Uterus (tissue), 4 donors: ENCODE data around the gene CEP72. TPM values are rescaled to one million over a fixed set of nuclear protein-coding genes. Genes with fewer than 3 reads are reported as not detected.

ENCODE experiments used
- DNase-seq, 2 donors: peaks; one replicate each; pipeline ENCODE4 v3.0.0-alpha.2; 2019 to 2020
- H3K27ac ChIP-seq, 2 donors: fragments of 200-600 bp; sonication (generic); 1 replicate in 1 of 2; 2 replicates in 1 of 2; pipeline ENCODE4 v1.5.1; 2016 to 2018
- H3K27me3 ChIP-seq, 2 donors: fragments of 200-600 bp; sonication (generic); one replicate each; pipeline ENCODE4 v1.5.1; 2018 to 2019; ENCODE audit warnings: control low read depth in 1 of 2
- H3K36me3 ChIP-seq, 2 donors: fragments of 200-600 bp; sonication (generic); one replicate each; pipeline ENCODE4 v1.5.1; 2019; ENCODE audit warnings: control low read depth in 1 of 2
- H3K4me1 ChIP-seq, 2 donors: fragments of 200-600 bp; sonication (generic); one replicate each; pipeline ENCODE4 v1.5.1; 2018 to 2019; ENCODE audit warnings: control low read depth in 1 of 2
- H3K4me3 ChIP-seq, 2 donors: fragments of 200-600 bp; sonication (generic); 1 replicate in 1 of 2; 2 replicates in 1 of 2; pipeline ENCODE4 v1.5.1; 2018 to 2019; ENCODE audit warnings: mild to moderate bottlenecking in 1 of 2
- H3K9me3 ChIP-seq, 2 donors: fragments of 200-600 bp; sonication (generic); one replicate each; pipeline ENCODE4 v1.5.1; 2019; ENCODE audit warnings: control low read depth in 1 of 2
- CTCF ChIP-seq, 4 experiments: fragments of 200-600 bp in 2 of 4; fragments of 450-650 bp in 2 of 4; sonication (generic) in 2 of 4; IDR thresholded peaks; one replicate each; pipeline ENCODE4 v1.5.1; 2016 to 2019; ENCODE audit warnings: antibody characterized with exemption in 4 of 4, mild to moderate bottlenecking in 2 of 4, moderate library complexity in 1 of 4
- POLR2A ChIP-seq, 2 donors: fragments of 450-650 bp; IDR thresholded peaks; one replicate each; pipeline ENCODE4 v1.6.1; 2016; ENCODE audit warnings: antibody characterized with exemption in 2 of 2, mild to moderate bottlenecking in 1 of 2, moderate library complexity in 1 of 2
- intact Hi-C: fragments of 100-400 bp; cut with DNase I; formaldehyde crosslinking; loops from one replicate; pipeline ENCODE4 v1.15.1; 2023; ENCODE audit warnings: low total_unique reads
- total RNA-seq, 4 donors: library from RNA; depleted of rRNA in 3 of 4; stranded (reverse); fragments of >200 nt in 3 of 4; gene quantifications; one replicate each; pipeline versions ENCODE4 v1.1.0 to v1.2.4, GENCODE V29; 2014 to 2023
- donor health status: DM: yes; HTN: yes; CAD: no.

CEP72 gene
- total RNA-seq, 4 donors from 2014 or later: 0.26 to 11.9 (median 4.9) TPM

GRCh38 chr5:618450-618849, 6.3 kb downstream of the CEP72 start:
- no peaks in the 10 kb centered on the region for H3K27me3 ChIP-seq
- H3K4me3 ChIP-seq: no peak overlapping the region
- no peak for DNase-seq
- intact Hi-C loops: no loop called here
- H3K4me1 ChIP-seq: no peaks in the 10 kb centered on the region
- TF ChIP-seq POLR2A (IDR thresholded peaks at IDR 0.05) (no peak), CTCF (IDR thresholded peaks at IDR 0.05) (no peak)
- no peaks in the 10 kb centered on the region for H3K9me3 ChIP-seq
- H3K27ac ChIP-seq: no peak overlapping the region
- H3K36me3 ChIP-seq: no peaks in the 10 kb centered on the region

GRCh38 chr5:619444-619843, 7.3 kb downstream of the CEP72 start:
- TF ChIP-seq POLR2A (IDR thresholded peaks at IDR 0.05) (no peak), CTCF (IDR thresholded peaks at IDR 0.05) (no peak)
- intact Hi-C loops: no loop called here
- Histone ChIP-seq H3K27ac (no peak overlapping the region), H3K4me1 (no peaks in the 10 kb centered on the region), H3K4me3 (no peak overlapping the region), H3K9me3 (no peaks in the 10 kb centered on the region), H3K36me3 (no peaks in the 10 kb centered on the region), H3K27me3 (no peaks in the 10 kb centered on the region)
- no peak for DNase-seq

- Histone ChIP-seq H3K27ac (no peak overlapping the region), H3K4me1 (no peaks in the 10 kb centered on the region), H3K36me3 (no peaks in the 10 kb centered on the region), H3K4me3 (no peak overlapping the region), H3K27me3 (no peaks in the 10 kb centered on the region), H3K9me3 (no peaks in the 10 kb centered on the region)
- no peak for TF ChIP-seq POLR2A (IDR thresholded peaks at IDR 0.05)
- no peak for TF ChIP-seq CTCF (IDR thresholded peaks at IDR 0.05)
- intact Hi-C loops: no loop called here
- DNase-seq: peak in 1 of 2 donors; percentile 6
Measured at GRCh38 chr5:620152-620551, 8.0 kb downstream of the CEP72 start.

- Histone ChIP-seq H3K36me3 (no peaks in the 10 kb centered on the region), H3K4me1 (no peaks in the 10 kb centered on the region)
- intact Hi-C loops: no loop called here
Measured at GRCh38 chr5:620586-621180, 8.5 kb downstream of the CEP72 start.

GRCh38 chr5:621341-621761, 9.2 kb downstream of the CEP72 start:
- H3K27ac ChIP-seq: no peak overlapping the region
- no peak for TF ChIP-seq POLR2A (IDR thresholded peaks at IDR 0.05)
- TF ChIP-seq CTCF (IDR thresholded peaks at IDR 0.05): no peak
- H3K36me3 ChIP-seq: no peaks in the 10 kb centered on the region
- no peaks in the 10 kb centered on the region for H3K4me1 ChIP-seq
- H3K4me3 ChIP-seq: no peak overlapping the region
- peak in 1 of 2 donors; percentile 3 for DNase-seq
- no peaks in the 10 kb centered on the region for H3K9me3 ChIP-seq
- no peaks in the 10 kb centered on the region for H3K27me3 ChIP-seq
- intact Hi-C loops: no loop called here

More at GRCh38 chr5:620586-621180, 8.5 kb downstream of the CEP72 start:
- DNase-seq: peak in 1 of 2 donors; percentile 4
- Histone ChIP-seq H3K9me3 (no peaks in the 10 kb centered on the region), H3K27ac (no peak overlapping the region), H3K27me3 (no peaks in the 10 kb centered on the region), H3K4me3 (no peak overlapping the region)
- TF ChIP-seq POLR2A (IDR thresholded peaks at IDR 0.05) (no peak), CTCF (IDR thresholded peaks at IDR 0.05) (no peak)
